H1 (cell line): ENCODE data around the gene RGS2. TPM values are rescaled to one million over a fixed set of nuclear protein-coding genes. Genes with fewer than 3 reads are reported as not detected.

Experiments
- SRF ChIP-seq: IDR thresholded peaks from 2 replicates; pipeline ENCODE4 v1.6.1; 2011; ENCODE audit warnings: mild to moderate bottlenecking, low read depth, low read length, moderate library complexity
- polyA plus RNA-seq, 7 experiments: library from polyadenylated mRNA; depleted of rRNA in 3 of 7; stranded (reverse) in 5 of 7; unstranded in 2 of 7; fragments of >200 nt in 5 of 7; fragments of 200-250 nt in 2 of 7; gene quantifications; 1 replicate in 5 of 7; 2 replicates in 1 of 7; 4 replicates in 1 of 7; pipeline versions ENCODE4 v1.2.1 to v1.2.3, GENCODE V29; 2011 to 2013; ENCODE audit warnings: missing spikeins in 2 of 7, mixed read lengths in 2 of 7
- total RNA-seq: library from RNA; stranded (reverse); fragmentation: NEBNext Ultra II Directional; extraction: Animal tissue kit (Norgen Biotek cat#: 25700); gene quantifications from 2 replicates; pipeline ENCODE4 v1.2.1, GENCODE V29; 2021

Gene RGS2
- total and polyA plus RNA-seq, 2 of the 8 experiments (the other 6 are each of a cell fraction or from before 2014, with no cell fraction given) = 9.1 to 17.0 TPM

DNA sequence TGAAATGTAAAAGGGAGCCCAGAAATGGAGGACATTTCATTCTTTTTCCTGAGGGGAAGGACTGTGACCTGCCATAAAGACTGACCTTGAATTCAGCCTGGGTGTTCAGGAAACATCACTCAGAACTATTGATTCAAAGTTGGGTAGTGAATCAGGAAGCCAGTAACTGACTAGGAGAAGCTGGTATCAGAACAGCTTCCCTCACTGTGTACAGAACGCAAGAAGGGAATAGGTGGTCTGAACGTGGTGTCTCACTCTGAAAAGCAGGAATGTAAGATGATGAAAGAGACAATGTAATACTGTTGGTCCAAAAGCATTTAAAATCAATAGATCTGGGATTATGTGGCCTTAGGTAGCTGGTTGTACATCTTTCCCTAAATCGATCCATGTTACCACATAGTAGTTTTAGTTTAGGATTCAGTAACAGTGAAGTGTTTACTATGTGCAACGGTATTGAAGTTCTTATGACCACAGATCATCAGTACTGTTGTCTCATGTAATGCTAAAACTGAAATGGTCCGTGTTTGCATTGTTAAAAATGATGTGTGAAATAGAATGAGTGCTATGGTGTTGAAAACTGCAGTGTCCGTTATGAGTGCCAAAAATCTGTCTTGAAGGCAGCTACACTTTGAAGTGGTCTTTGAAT, 2.9 kb downstream of the RGS2 start (continued):
- no peak for TF ChIP-seq SRF
- TF ChIP-seq, all 59 proteins: peak for 0
